Common myeloid progenitor, CD34-positive (primary cell): ENCODE measurements around the gene ARSG.
"Not testable (repeated sequence)": the region's sequence is repeated elsewhere in the genome, so short reads cannot be mapped to it uniquely, and the experiment has no call there.

ENCODE experiments used
- CTCF ChIA-PET: fragments of 350-600 bp; sonication (Branson Sonifier 250); formaldehyde crosslinking; loops from one replicate; lab custom pipeline; 2021; ENCODE audit warnings: antibody characterized with exemption; lab: Charles Lee
- POLR2A ChIA-PET: fragments of 350-600 bp; sonication (Branson Sonifier 250); formaldehyde crosslinking; loops from one replicate; lab custom pipeline; 2021; ENCODE audit warnings: antibody characterized with exemption; lab: Charles Lee
- DNase-seq, 3 donors: peaks; one replicate each; pipeline versions ENCODE4 v3.0.0 to v3.0.0-alpha.2; 2013
- H3K27ac ChIP-seq, 2 experiments: 1 replicate in 1 of 2; 2 replicates in 1 of 2; pipeline ENCODE4 v1.7.0; 2013; ENCODE audit warnings: inconsistent platforms in 2 of 2, low read length in 2 of 2, mild to moderate bottlenecking in 2 of 2, low read depth in 1 of 2, moderate library complexity in 1 of 2; ENCODE audit not compliant: severe bottlenecking in 2 of 2, insufficient read depth in 1 of 2, poor library complexity in 1 of 2
- H3K27me3 ChIP-seq, 5 experiments: replicated peaks in 2 of 5; 1 replicate in 3 of 5; 2 replicates in 2 of 5; pipeline versions ENCODE4 v1.6.1 to v1.7.0; 2013; ENCODE audit warnings: low read length in 4 of 5, mild to moderate bottlenecking in 2 of 5, moderate library complexity in 2 of 5, inconsistent platforms in 1 of 5; ENCODE audit not compliant: insufficient read depth in 5 of 5, control insufficient read depth in 4 of 5
- H3K36me3 ChIP-seq, 4 experiments: 1 replicate in 2 of 4; 2 replicates in 2 of 4; pipeline versions ENCODE4 v1.6.1 to v1.7.0; 2013; ENCODE audit warnings: low read length in 3 of 4, control low read depth in 1 of 4, mild to moderate bottlenecking in 1 of 4; ENCODE audit not compliant: control insufficient read depth in 4 of 4, insufficient read depth in 4 of 4
- H3K4me1 ChIP-seq, 4 experiments: 1 replicate in 3 of 4; 2 replicates in 1 of 4; pipeline versions ENCODE4 v1.6.1 to v1.7.1; 2013; ENCODE audit warnings: low read length in 3 of 4, mild to moderate bottlenecking in 3 of 4, control low read depth in 1 of 4, inconsistent platforms in 1 of 4, moderate library complexity in 1 of 4; ENCODE audit not compliant: control insufficient read depth in 4 of 4, insufficient read depth in 4 of 4; ENCODE audit errors: control extremely low read depth in 1 of 4
- H3K4me3 ChIP-seq, 7 experiments: 1 replicate in 4 of 7; 2 replicates in 3 of 7; pipeline versions ENCODE4 v1.5.1 to v1.7.0; 2013; ENCODE audit warnings: mild to moderate bottlenecking in 7 of 7, low read length in 6 of 7, moderate library complexity in 6 of 7, inconsistent platforms in 2 of 7, low read depth in 2 of 7, control low read depth in 1 of 7; ENCODE audit not compliant: insufficient read depth in 4 of 7, control insufficient read depth in 1 of 7; ENCODE audit errors: extremely low read depth in 1 of 7
- H3K9me3 ChIP-seq, 5 experiments: 1 replicate in 4 of 5; 2 replicates in 1 of 5; pipeline versions ENCODE4 v1.6.1 to v1.7.1; 2013; ENCODE audit warnings: low read length in 4 of 5, mild to moderate bottlenecking in 2 of 5, inconsistent platforms in 1 of 5, low read depth in 1 of 5, moderate library complexity in 1 of 5; ENCODE audit not compliant: control insufficient read depth in 4 of 5, insufficient read depth in 2 of 5; ENCODE audit errors: control extremely low read depth in 1 of 5
- WGBS: methylation state at CpG from one replicate; pipeline ENCODE4 v1.1.5; 2013; ENCODE audit not compliant: insufficient coverage; 5-methylcytosine and 5-hydroxymethylcytosine counted together

The ARSG gene

GRCh38 chr17:68329331-68329730 is 38.0 kb downstream of the ARSG start:
- CTCF ChIA-PET, result interaction anchor here (1.0 to 3.9 kb wide), 5 partner anchors 11 to 77 kb away, joined by 3 to 15 read pairs (median 5); no protein-coding TSS in a partner anchor
- POLR2A ChIA-PET, result no interaction called here
- no peak for DNase-seq
- Histone ChIP-seq H3K27me3 (peaks cover 0 to 3% (median 0%) of the 10 kb centered on the region in 5 experiments), H3K36me3 (no peaks in the 10 kb centered on the region), H3K4me1 (no peaks in the 10 kb centered on the region), H3K4me3 (no peak overlapping the region), H3K27ac (no peak overlapping the region), H3K9me3 (peaks cover 1 to 23% (median 14%) of the 10 kb centered on the region in 5 experiments)
- WGBS, result 100% methylated on average over 5 of the region's 7 CpGs

GRCh38 chr17:68331932-68332331 is 40.6 kb downstream of the ARSG start:
- POLR2A ChIA-PET, H3K4me3 ChIP-seq, H3K4me1 ChIP-seq, H3K27ac ChIP-seq, H3K27me3 ChIP-seq, H3K36me3 ChIP-seq, CTCF ChIA-PET: not testable (repeated sequence)
- H3K9me3 ChIP-seq, result peaks cover 1 to 21% (median 14%) of the 10 kb centered on the region in 5 experiments
- DNase-seq, result peak in 1 of 3 donors; percentile 30
- WGBS, result 100% methylated on average over 11 of the region's 12 CpGs

- no peak overlapping the region for H3K4me3 ChIP-seq
- no peak overlapping the region for H3K27ac ChIP-seq
- 97% methylated on average over 9 of the region's 9 CpGs for WGBS
- H3K9me3 ChIP-seq, result peaks cover 1 to 21% (median 14%) of the 10 kb centered on the region in 5 experiments
- H3K4me1 ChIP-seq, result no peaks in the 10 kb centered on the region
- no peaks in the 10 kb centered on the region for H3K36me3 ChIP-seq
- DNase-seq, result no peak
- ChIA-PET POLR2A (no interaction called here), CTCF (no interaction called here)
- no peaks in the 10 kb centered on the region for H3K27me3 ChIP-seq
Observed at GRCh38 chr17:68334393-68334792, 43.1 kb downstream of the ARSG start.

GRCh38 chr17:68341482-68341881 is 50.2 kb downstream of the ARSG start:
- 98% methylated on average over 4 of the region's 5 CpGs for WGBS
- no peak overlapping the region for H3K27ac ChIP-seq
- H3K4me1 ChIP-seq, result peaks cover 19 to 31% (median 22%) of the 10 kb centered on the region in 4 experiments
- no peak for DNase-seq
- POLR2A ChIA-PET, result no interaction called here
- H3K36me3 ChIP-seq, result no peaks in the 10 kb centered on the region
- H3K27me3 ChIP-seq, result no peaks in the 10 kb centered on the region
- CTCF ChIA-PET, result interaction anchor here (1.0 to 3.7 kb wide), 3 partner anchors 12 to 41 kb away, joined by 3 to 15 read pairs (median 4); no protein-coding TSS in a partner anchor
- H3K4me3 ChIP-seq, result no peak overlapping the region
- no peaks in the 10 kb centered on the region for H3K9me3 ChIP-seq

GRCh38 chr17:68343976-68344375 is 52.7 kb downstream of the ARSG start:
- no peaks in the 10 kb centered on the region for H3K36me3 ChIP-seq
- 100% methylated on average over 3 of the region's 5 CpGs for WGBS
- POLR2A ChIA-PET, result no interaction called here
- DNase-seq, result no peak
- H3K27ac ChIP-seq, result no peak overlapping the region
- H3K27me3 ChIP-seq, result peaks cover 0 to 8% (median 0%) of the 10 kb centered on the region in 5 experiments
- CTCF ChIA-PET, result interaction anchor here (1.2 to 3.7 kb wide), 4 partner anchors 13 to 80 kb away, joined by 3 to 15 read pairs (median 4); no protein-coding TSS in a partner anchor
- H3K4me3 ChIP-seq, result no peak overlapping the region
- no peaks in the 10 kb centered on the region for H3K9me3 ChIP-seq
- H3K4me1 ChIP-seq, result peaks cover 24 to 50% (median 29%) of the 10 kb centered on the region in 4 experiments

- 47% methylated on average over 4 of the region's 4 CpGs for WGBS
- ChIA-PET POLR2A (no interaction called here), CTCF (interaction anchor here (1.2 to 3.7 kb wide), 4 partner anchors 13 to 81 kb away, joined by 3 to 15 read pairs (median 4); no protein-coding TSS in a partner anchor)
- Histone ChIP-seq H3K27ac (no peak overlapping the region), H3K36me3 (no peaks in the 10 kb centered on the region), H3K27me3 (peaks cover 0 to 8% (median 0%) of the 10 kb centered on the region in 5 experiments), H3K4me3 (peak overlapping the region in 1 of 7 experiments; percentile 14), H3K9me3 (no peaks in the 10 kb centered on the region), H3K4me1 (peaks cover 24 to 50% (median 29%) of the 10 kb centered on the region in 4 experiments)
- no peak for DNase-seq
Observed at GRCh38 chr17:68344701-68345136, 53.4 kb downstream of the ARSG start.

- Histone ChIP-seq H3K4me3 (peak overlapping the region in 3 of 7 experiments; percentile 2 to 46 (median 46)), H3K27ac (no peak overlapping the region), H3K27me3 (peaks cover 0 to 12% (median 2%) of the 10 kb centered on the region in 5 experiments), H3K36me3 (no peaks in the 10 kb centered on the region), H3K4me1 (peaks cover 24 to 50% (median 30%) of the 10 kb centered on the region in 4 experiments), H3K9me3 (no peaks in the 10 kb centered on the region)
- POLR2A ChIA-PET, result interaction anchor here (1.0 kb wide), 1 partner anchor 8 kb away, joined by 3 read pairs; no protein-coding TSS in a partner anchor
- CTCF ChIA-PET, result interaction anchor here (1.1 to 1.4 kb wide), 2 partner anchors 9 to 16 kb away, joined by 3 to 7 read pairs; no protein-coding TSS in a partner anchor
- DNase-seq, result peak; percentile 69 to 92 (median 89)
- 2% methylated on average over 9 of the region's 13 CpGs for WGBS
Observed at GRCh38 chr17:68346448-68346847, 55.2 kb downstream of the ARSG start.
